Neuronal stem cell (in vitro differentiated cells): ENCODE data around the gene PMIS2.
"Not testable (repeated sequence)": the region's sequence is repeated elsewhere in the genome, so short reads cannot be mapped to it uniquely, and the experiment has no call there.

Source experiments
- DNase-seq: peaks from one replicate; pipeline ENCODE4 v3.0.0-alpha.2; 2013; ENCODE audit warnings: low spot score
- H2AFZ ChIP-seq: one replicate; pipeline ENCODE4 v1.6.1; 2013; ENCODE audit warnings: mild to moderate bottlenecking, low read length, inconsistent platforms
- H2AK5ac ChIP-seq: 2 replicates; pipeline ENCODE4 v1.6.1; 2013; ENCODE audit warnings: low read depth, mild to moderate bottlenecking, inconsistent platforms, low read length, moderate library complexity, mixed read lengths
- H2BK120ac ChIP-seq: 2 replicates; pipeline ENCODE4 v1.6.1; 2013; ENCODE audit warnings: low read depth, mild to moderate bottlenecking, inconsistent platforms, low read length, moderate library complexity, mixed read lengths
- H2BK12ac ChIP-seq: one replicate; pipeline ENCODE4 v1.6.1; 2013; ENCODE audit warnings: low read length, inconsistent platforms
- H2BK15ac ChIP-seq: 2 replicates; pipeline ENCODE4 v1.6.1; 2013; ENCODE audit warnings: mild to moderate bottlenecking, low read length, inconsistent platforms, mixed read lengths
- H2BK5ac ChIP-seq: one replicate; pipeline ENCODE4 v1.6.1; 2013; ENCODE audit warnings: inconsistent platforms, mild to moderate bottlenecking, low read length, moderate library complexity
- H3K14ac ChIP-seq: one replicate; pipeline ENCODE4 v1.6.1; 2013; ENCODE audit warnings: low read length, inconsistent platforms
- H3K18ac ChIP-seq: 2 replicates; pipeline ENCODE4 v1.6.1; 2013; ENCODE audit warnings: low read length, inconsistent platforms
- H3K23ac ChIP-seq: 2 replicates; pipeline ENCODE4 v1.6.1; 2013; ENCODE audit warnings: low read depth, mild to moderate bottlenecking, mixed read lengths, low read length, inconsistent platforms; ENCODE audit not compliant: poor library complexity
- H3K27ac ChIP-seq: replicated peaks from 3 replicates; pipeline ENCODE4 v1.5.1; 2013; ENCODE audit warnings: low read length, inconsistent platforms
- H3K27me3 ChIP-seq, 3 experiments: 2 replicates each; pipeline ENCODE4 v1.6.1; 2013; ENCODE audit warnings: low read length in 3 of 3, mild to moderate bottlenecking in 2 of 3, inconsistent platforms in 1 of 3, low read depth in 1 of 3, mixed read lengths in 1 of 3, moderate library complexity in 1 of 3; ENCODE audit not compliant: control insufficient read depth in 3 of 3, insufficient read depth in 3 of 3
- H3K36me3 ChIP-seq, 2 donors: replicated peaks in 1 of 2; 2 replicates each; pipeline ENCODE4 v1.6.1; 2013; ENCODE audit warnings: low read length in 2 of 2; ENCODE audit not compliant: control insufficient read depth in 2 of 2, insufficient read depth in 2 of 2
- H3K4ac ChIP-seq: 2 replicates; pipeline ENCODE4 v1.6.1; 2013; ENCODE audit warnings: inconsistent platforms, mild to moderate bottlenecking, low read length, moderate library complexity
- H3K4me1 ChIP-seq, 2 donors: 1 replicate in 1 of 2; 2 replicates in 1 of 2; pipeline ENCODE4 v1.6.1; 2013; ENCODE audit warnings: low read length in 2 of 2, low read depth in 1 of 2; ENCODE audit not compliant: control insufficient read depth in 2 of 2, insufficient read depth in 1 of 2
- H3K4me2 ChIP-seq: one replicate; pipeline ENCODE4 v1.6.1; 2013; ENCODE audit warnings: mild to moderate bottlenecking, low read length, inconsistent platforms; ENCODE audit not compliant: insufficient read depth, poor library complexity, severe bottlenecking
- H3K4me3 ChIP-seq, 2 donors: 2 replicates each; pipeline ENCODE4 v1.5.1; 2013; ENCODE audit warnings: low read length in 2 of 2, mild to moderate bottlenecking in 2 of 2, inconsistent platforms in 1 of 2, moderate library complexity in 1 of 2
- H3K79me1 ChIP-seq: one replicate; pipeline ENCODE4 v1.6.1; 2013; ENCODE audit warnings: low read depth, mild to moderate bottlenecking, inconsistent platforms, low read length, moderate library complexity
- H3K9ac ChIP-seq: one replicate; pipeline ENCODE4 v1.6.1; 2013; ENCODE audit warnings: mild to moderate bottlenecking, low read depth, low read length, inconsistent platforms; ENCODE audit not compliant: poor library complexity
- H3K9me3 ChIP-seq, 2 donors: replicated peaks in 1 of 2; 2 replicates each; pipeline versions ENCODE3 to v1.6.1; 2013; ENCODE audit warnings: low read length in 2 of 2, mild to moderate bottlenecking in 2 of 2, inconsistent platforms in 1 of 2, low read depth in 1 of 2, mixed read lengths in 1 of 2, moderate library complexity in 1 of 2; ENCODE audit not compliant: control insufficient read depth in 2 of 2, insufficient read depth in 1 of 2
- H4K8ac ChIP-seq: one replicate; pipeline ENCODE4 v1.6.1; 2013; ENCODE audit warnings: low read depth, mild to moderate bottlenecking, inconsistent platforms, low read length, moderate library complexity
- H4K91ac ChIP-seq: one replicate; pipeline ENCODE4 v1.6.1; 2013; ENCODE audit warnings: low read length, low read depth, mild to moderate bottlenecking, inconsistent platforms; ENCODE audit not compliant: poor library complexity
- WGBS, 2 donors: extraction: QIAGEN DNeasy Blood & Tissue Kit; methylation state at CpG; one replicate each; pipeline ENCODE4 v1.1.7; 2013; ENCODE audit warnings: missing lambda C conversion rate in 2 of 2, mixed read lengths in 1 of 2; ENCODE audit not compliant: insufficient read length in 2 of 2, insufficient replicate concordance in 1 of 2; ENCODE audit errors: extremely low coverage in 2 of 2; 5-methylcytosine and 5-hydroxymethylcytosine counted together

PMIS2 gene

GRCh38 chr19:35590875-35591274, 4.9 kb downstream of the PMIS2 start:
- Histone ChIP-seq H3K79me1 (no peaks in the 10 kb centered on the region), H3K23ac (no peak overlapping the region), H3K9me3 (no peaks in the 10 kb centered on the region), H2BK120ac (no peak overlapping the region), H3K14ac (no peak overlapping the region), H2BK5ac (no peak overlapping the region), H3K36me3 (no peaks in the 10 kb centered on the region), H2BK15ac (no peak overlapping the region), H3K27me3 (peaks cover 0 to 3% (median 0%) of the 10 kb centered on the region in 3 experiments), H3K4me2 (no peak overlapping the region), H4K8ac (no peak overlapping the region), H3K4me1 (peaks cover 0 to 2% of the 10 kb centered on the region in 2 donors), H2AK5ac (no peak overlapping the region), H3K4me3 (no peak overlapping the region), H3K27ac (no peak overlapping the region), H3K4ac (no peak overlapping the region), H3K9ac (no peak overlapping the region), H2AFZ (no peak overlapping the region), H2BK12ac (no peak overlapping the region), H4K91ac (no peak overlapping the region), H3K18ac (no peak overlapping the region)
- WGBS, 2 donors = no CpG with 5 or more reads among the region's 3 CpGs
- no peak for DNase-seq

GRCh38 chr19:35592226-35592625, 6.3 kb downstream of the PMIS2 start:
- no peak overlapping the region for H3K4me3 ChIP-seq
- no peak overlapping the region for H3K9ac ChIP-seq
- no peaks in the 10 kb centered on the region for H3K36me3 ChIP-seq
- no peak overlapping the region for H3K14ac ChIP-seq
- no peak overlapping the region for H2AK5ac ChIP-seq
- peak; percentile 17 for DNase-seq
- H2BK120ac ChIP-seq = no peak overlapping the region
- H4K8ac ChIP-seq = no peak overlapping the region
- WGBS, 2 donors = no CpG with 5 or more reads among the region's 8 CpGs
- no peak overlapping the region for H3K4me2 ChIP-seq
- no peak overlapping the region for H3K18ac ChIP-seq
- H3K4me1 ChIP-seq = peaks cover 0 to 2% of the 10 kb centered on the region in 2 donors
- no peaks in the 10 kb centered on the region for H3K9me3 ChIP-seq
- H3K27me3 ChIP-seq = peaks cover 0 to 3% (median 0%) of the 10 kb centered on the region in 3 experiments
- H3K27ac ChIP-seq = no peak overlapping the region
- H2BK12ac ChIP-seq = no peak overlapping the region
- peak overlapping the region; percentile 76 for H3K4ac ChIP-seq
- H3K23ac ChIP-seq = no peak overlapping the region
- H4K91ac ChIP-seq = no peak overlapping the region
- no peak overlapping the region for H2BK15ac ChIP-seq
- no peaks in the 10 kb centered on the region for H3K79me1 ChIP-seq
- H2AFZ ChIP-seq = peak overlapping the region; percentile 5
- H2BK5ac ChIP-seq = no peak overlapping the region

GRCh38 chr19:35595026-35595425, 9.1 kb downstream of the PMIS2 start:
- WGBS, 2 donors = no CpG with 5 or more reads among the region's 3 CpGs
- not testable (repeated sequence) for H3K4me1 ChIP-seq, H3K4ac ChIP-seq, H3K14ac ChIP-seq, H4K91ac ChIP-seq, H3K9ac ChIP-seq, H4K8ac ChIP-seq, H3K23ac ChIP-seq, H2BK5ac ChIP-seq, H3K4me2 ChIP-seq, H2AK5ac ChIP-seq, H3K27me3 ChIP-seq, H2BK15ac ChIP-seq, H3K79me1 ChIP-seq, H3K18ac ChIP-seq, H2BK120ac ChIP-seq, H3K9me3 ChIP-seq, H2AFZ ChIP-seq, H3K4me3 ChIP-seq, H3K27ac ChIP-seq, H2BK12ac ChIP-seq, H3K36me3 ChIP-seq, DNase-seq

GRCh38 chr19:35595928-35596327, 10.0 kb downstream of the PMIS2 start:
- Histone ChIP-seq H3K27me3 (no peaks in the 10 kb centered on the region), H3K4ac (no peak overlapping the region), H2BK12ac (no peak overlapping the region), H3K14ac (no peak overlapping the region), H3K9me3 (no peaks in the 10 kb centered on the region), H2BK15ac (no peak overlapping the region), H3K23ac (no peak overlapping the region), H2AK5ac (no peak overlapping the region), H3K9ac (no peak overlapping the region), H3K4me2 (no peak overlapping the region), H3K79me1 (no peaks in the 10 kb centered on the region), H2AFZ (peak overlapping the region; percentile 49), H2BK5ac (no peak overlapping the region), H3K4me3 (no peak overlapping the region), H3K27ac (no peak overlapping the region), H3K36me3 (no peaks in the 10 kb centered on the region), H4K8ac (no peak overlapping the region), H4K91ac (no peak overlapping the region), H3K4me1 (peaks cover 0 to 2% of the 10 kb centered on the region in 2 donors), H3K18ac (no peak overlapping the region), H2BK120ac (no peak overlapping the region)
- no peak for DNase-seq
- WGBS, 2 donors = no CpG with 5 or more reads among the region's 1 CpG
